ENCODE data around the gene RAB42.
A peak's percentile ranks its signal among the peaks of the same experiment; 100 is the strongest.

Gene RAB42

DNA sequence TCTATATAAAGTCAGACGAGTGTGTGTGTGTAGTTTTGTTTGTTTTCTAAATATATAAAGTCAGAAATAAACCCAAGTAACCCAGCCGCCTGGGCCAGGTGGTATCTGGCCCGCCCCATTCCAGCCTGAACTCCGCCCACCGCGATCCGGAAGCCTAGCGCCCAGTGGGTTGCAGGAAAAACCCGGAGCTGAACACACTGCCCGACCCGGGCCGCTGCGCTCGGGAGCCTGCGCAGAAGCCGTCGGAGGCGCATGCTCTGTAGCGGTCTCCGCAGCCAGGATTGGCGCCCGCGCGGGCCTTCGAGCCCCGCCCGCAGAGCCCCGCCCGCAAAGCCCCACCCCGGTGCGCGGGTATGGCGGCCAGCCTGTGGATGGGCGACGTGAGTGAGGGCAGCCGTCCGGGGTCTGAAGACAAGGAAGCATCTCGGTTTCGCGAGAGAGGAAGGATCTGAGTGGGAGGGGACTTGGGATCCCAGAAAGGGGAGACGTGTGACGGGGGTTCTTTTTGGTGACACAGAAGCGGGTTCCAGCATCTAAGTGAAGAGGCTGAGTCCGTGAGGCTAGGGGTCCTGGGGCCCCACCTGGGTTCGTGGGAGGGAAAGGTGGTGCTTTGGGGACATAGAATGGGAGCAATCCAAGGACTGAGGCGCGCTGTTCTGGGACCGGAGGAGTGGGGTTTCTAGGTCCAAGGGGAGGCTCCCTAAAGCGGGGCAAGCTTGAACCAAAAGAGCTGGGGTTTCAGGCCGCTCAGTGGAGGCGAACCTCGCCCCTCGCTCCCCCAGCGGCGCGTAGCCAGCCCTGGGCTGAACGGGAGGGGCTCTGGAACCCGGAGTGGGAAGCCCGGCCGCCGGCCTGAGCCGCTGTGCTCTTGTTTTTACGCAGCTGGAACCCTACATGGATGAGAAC is 39.1 kb upstream of the RAB42 start, which contains the start of gene TRNAU1AP:
TRNAU1AP (plus strand) TSS at position 328 of the 906 bp plus-strand sequence; CDS start at position 354, 26 bp downstream.
- Histone ChIP-seq H2AFZ (ENCODE audit: low read depth, low read length) (peak within 1 kb of the TSS; percentile 92), H3K4me3 (ENCODE audit: low read length) (peak within 1 kb of the TSS; percentile 99), H3K27me3 (ENCODE audit: low read depth, low read length) (no peaks in the 10 kb centered on the region), H3K27ac (ENCODE audit: low read length) (peak within 1 kb of the TSS; percentile 66), H3K36me3 (replicated peaks; ENCODE audit: low read depth, low read length) (no peaks in the 10 kb centered on the region), H3K4me1 (ENCODE audit: low read length) (peaks cover 3% of the 10 kb centered on the region; the same call in 1 of the 2 replicates), H3K9me3 (ENCODE audit: insufficient read depth, low read length) (no peaks in the 10 kb centered on the region), H3K4me2 (ENCODE audit: low read length) (peak within 1 kb of the TSS; percentile 94), H4K20me1 (ENCODE audit: insufficient read depth, low read length) (no peaks in the 10 kb centered on the region), H3K79me2 (ENCODE audit: low read length) (peaks cover 7% of the 10 kb centered on the region), H3K9ac (ENCODE audit: low read length) (peak within 1 kb of the TSS; percentile 96)
- TF ChIP-seq EZH2phosphoT487 (IDR thresholded peaks at IDR 0.05; ENCODE audit: low read depth): no peak
- TF ChIP-seq, protein P1, sequence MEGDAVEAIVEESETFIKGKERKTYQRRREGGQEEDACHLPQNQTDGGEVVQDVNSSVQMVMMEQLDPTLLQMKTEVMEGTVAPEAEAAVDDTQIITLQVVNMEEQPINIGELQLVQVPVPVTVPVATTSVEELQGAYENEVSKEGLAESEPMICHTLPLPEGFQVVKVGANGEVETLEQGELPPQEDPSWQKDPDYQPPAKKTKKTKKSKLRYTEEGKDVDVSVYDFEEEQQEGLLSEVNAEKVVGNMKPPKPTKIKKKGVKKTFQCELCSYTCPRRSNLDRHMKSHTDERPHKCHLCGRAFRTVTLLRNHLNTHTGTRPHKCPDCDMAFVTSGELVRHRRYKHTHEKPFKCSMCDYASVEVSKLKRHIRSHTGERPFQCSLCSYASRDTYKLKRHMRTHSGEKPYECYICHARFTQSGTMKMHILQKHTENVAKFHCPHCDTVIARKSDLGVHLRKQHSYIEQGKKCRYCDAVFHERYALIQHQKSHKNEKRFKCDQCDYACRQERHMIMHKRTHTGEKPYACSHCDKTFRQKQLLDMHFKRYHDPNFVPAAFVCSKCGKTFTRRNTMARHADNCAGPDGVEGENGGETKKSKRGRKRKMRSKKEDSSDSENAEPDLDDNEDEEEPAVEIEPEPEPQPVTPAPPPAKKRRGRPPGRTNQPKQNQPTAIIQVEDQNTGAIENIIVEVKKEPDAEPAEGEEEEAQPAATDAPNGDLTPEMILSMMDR (IDR thresholded peaks at IDR 0.05; ENCODE audit: low read depth, low read length): no peak

DNA sequence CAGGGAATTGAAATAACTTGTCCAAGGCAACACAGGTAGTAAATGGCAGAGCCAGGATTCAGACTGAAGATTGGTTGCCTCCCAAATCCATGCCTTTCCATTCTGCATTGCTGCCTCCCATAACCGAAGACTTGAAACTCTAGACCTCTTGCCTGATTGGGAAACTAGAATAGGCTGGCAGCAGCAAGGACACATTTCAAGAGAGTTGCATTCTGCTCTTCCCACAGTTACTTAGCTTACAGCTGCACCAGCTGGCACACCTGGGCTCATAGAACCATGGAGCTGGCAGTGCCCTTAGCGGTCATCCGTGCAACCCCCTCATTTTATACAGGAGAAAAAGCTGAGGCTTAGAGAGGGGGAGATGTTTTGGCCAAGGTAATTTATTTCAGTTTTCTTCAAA is 31.2 kb upstream of the RAB42 start:
- TF ChIP-seq, protein P1 (IDR thresholded peaks at IDR 0.05; ENCODE audit: low read depth, low read length): no peak
- no peak for TF ChIP-seq EZH2phosphoT487 (IDR thresholded peaks at IDR 0.05; ENCODE audit: low read depth)
- H2AFZ ChIP-seq (ENCODE audit: low read depth, low read length): no peak overlapping the region
- no peak overlapping the region for H3K4me2 ChIP-seq (ENCODE audit: low read length)
- no peaks in the 10 kb centered on the region for H3K4me1 ChIP-seq (ENCODE audit: low read length)
- no peak overlapping the region for H3K9ac ChIP-seq (ENCODE audit: low read length)
- no peaks in the 10 kb centered on the region for H3K9me3 ChIP-seq (ENCODE audit: insufficient read depth, low read length)
- H4K20me1 ChIP-seq (ENCODE audit: insufficient read depth, low read length): no peaks in the 10 kb centered on the region
- H3K27me3 ChIP-seq (ENCODE audit: low read depth, low read length): no peaks in the 10 kb centered on the region
- H3K4me3 ChIP-seq (ENCODE audit: low read length): no peak overlapping the region
- no peak overlapping the region for H3K27ac ChIP-seq (ENCODE audit: low read length)
- peaks cover 8% of the 10 kb centered on the region for H3K36me3 ChIP-seq (replicated peaks; ENCODE audit: low read depth, low read length)
- H3K79me2 ChIP-seq (ENCODE audit: low read length): no peaks in the 10 kb centered on the region

DNA sequence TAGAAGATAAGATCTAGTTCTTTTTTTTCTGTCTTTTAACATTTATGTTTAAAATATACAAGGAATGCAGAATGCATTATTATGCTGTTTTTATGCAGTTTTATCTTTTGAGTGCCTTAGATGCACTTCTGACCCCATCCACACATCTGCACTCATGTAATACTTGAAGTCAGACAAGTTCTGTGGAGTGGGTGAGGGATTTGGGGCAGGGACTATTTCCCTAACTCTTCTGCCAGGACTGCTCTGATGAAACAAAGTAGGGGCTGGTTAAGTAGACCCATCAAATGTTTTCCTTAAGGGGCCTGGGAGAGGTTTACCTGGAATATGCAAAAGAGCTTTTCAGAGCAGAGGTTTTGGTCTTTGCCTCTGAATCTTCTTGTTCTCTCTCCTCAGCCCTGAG is 27.8 kb upstream of the RAB42 start:
- Histone ChIP-seq H3K27me3 (ENCODE audit: low read depth, low read length) (no peaks in the 10 kb centered on the region), H3K36me3 (replicated peaks; ENCODE audit: low read depth, low read length) (peaks cover 10% of the 10 kb centered on the region), H3K9me3 (ENCODE audit: insufficient read depth, low read length) (no peaks in the 10 kb centered on the region), H3K4me1 (ENCODE audit: low read length) (no peaks in the 10 kb centered on the region), H3K9ac (ENCODE audit: low read length) (no peak overlapping the region), H3K27ac (ENCODE audit: low read length) (no peak overlapping the region), H4K20me1 (ENCODE audit: insufficient read depth, low read length) (no peaks in the 10 kb centered on the region), H2AFZ (ENCODE audit: low read depth, low read length) (no peak overlapping the region), H3K4me2 (ENCODE audit: low read length) (no peak overlapping the region), H3K4me3 (ENCODE audit: low read length) (no peak overlapping the region), H3K79me2 (ENCODE audit: low read length) (no peaks in the 10 kb centered on the region)
- no peak for TF ChIP-seq EZH2phosphoT487 (IDR thresholded peaks at IDR 0.05; ENCODE audit: low read depth)
- TF ChIP-seq, protein P1 (IDR thresholded peaks at IDR 0.05; ENCODE audit: low read depth, low read length): no peak

DNA sequence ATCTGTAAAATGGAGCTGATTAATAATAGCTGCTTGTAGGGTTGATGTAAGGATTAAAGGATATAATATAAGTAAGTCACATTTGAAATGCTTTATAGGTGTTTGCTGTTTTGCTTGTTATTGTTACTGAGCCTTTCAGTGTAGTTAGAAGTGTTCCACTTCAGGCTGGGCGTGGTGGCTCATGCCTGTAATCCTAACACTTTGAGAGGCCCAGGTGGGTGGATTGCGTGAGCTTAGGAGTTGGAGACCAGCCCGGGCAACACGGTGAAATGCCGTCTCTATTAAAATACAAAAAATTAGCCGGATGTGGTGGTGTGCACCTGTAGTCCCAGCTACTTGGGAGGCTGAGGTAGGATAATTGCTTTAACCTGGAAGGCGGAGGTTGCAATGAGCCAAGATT is 27.0 kb upstream of the RAB42 start:
- Histone ChIP-seq H3K4me1 (ENCODE audit: low read length) (no peaks in the 10 kb centered on the region), H3K27ac (ENCODE audit: low read length) (no peak overlapping the region), H3K9me3 (ENCODE audit: insufficient read depth, low read length) (no peaks in the 10 kb centered on the region), H3K4me3 (ENCODE audit: low read length) (no peak overlapping the region), H3K9ac (ENCODE audit: low read length) (no peak overlapping the region), H2AFZ (ENCODE audit: low read depth, low read length) (no peak overlapping the region), H4K20me1 (ENCODE audit: insufficient read depth, low read length) (no peaks in the 10 kb centered on the region), H3K4me2 (ENCODE audit: low read length) (no peak overlapping the region), H3K27me3 (ENCODE audit: low read depth, low read length) (no peaks in the 10 kb centered on the region), H3K79me2 (ENCODE audit: low read length) (no peaks in the 10 kb centered on the region), H3K36me3 (replicated peaks; ENCODE audit: low read depth, low read length) (peaks cover 10% of the 10 kb centered on the region)
- no peak for TF ChIP-seq EZH2phosphoT487 (IDR thresholded peaks at IDR 0.05; ENCODE audit: low read depth)
- TF ChIP-seq, protein P1 (IDR thresholded peaks at IDR 0.05; ENCODE audit: low read depth, low read length): no peak
